ENCODE results near the gene LDB1.

Gene LDB1

DNA sequence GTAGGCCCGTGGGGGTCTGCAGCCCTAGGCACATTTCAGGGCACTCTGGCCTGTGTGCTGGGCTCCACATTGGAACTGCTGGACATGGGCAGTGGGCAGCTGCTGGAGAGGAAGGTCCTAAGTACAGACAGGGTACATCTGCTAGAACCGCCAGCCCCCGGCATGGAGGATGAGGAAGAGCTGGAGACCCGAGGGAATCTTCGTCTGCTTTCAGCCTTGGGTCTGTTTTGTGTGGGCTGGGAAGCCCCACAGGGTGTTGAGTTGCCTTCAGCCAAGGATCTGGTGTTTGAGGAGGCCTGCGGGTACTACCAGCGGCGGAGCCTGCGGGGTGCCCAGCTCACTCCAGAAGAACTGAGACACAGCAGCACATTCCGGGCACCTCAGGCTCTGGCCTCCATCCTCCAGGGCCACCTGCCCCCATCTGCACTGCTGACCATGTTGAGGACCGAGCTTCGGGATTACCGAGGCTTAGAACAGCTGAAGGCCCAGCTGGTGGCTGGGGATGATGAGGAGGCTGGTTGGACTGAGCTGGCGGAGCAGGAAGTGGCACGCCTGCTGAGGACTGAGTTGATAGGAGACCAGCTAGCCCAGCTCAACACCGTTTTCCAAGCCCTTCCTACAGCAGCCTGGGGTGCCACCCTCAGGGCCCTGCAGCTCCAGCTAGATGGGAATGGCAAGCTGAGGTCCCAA lies 53.6 kb downstream of the LDB1 start:
- H3K27me3 ChIP-seq (ENCODE audit: control insufficient read depth, insufficient read depth, low read length): peaks cover 6% of the 10 kb centered on the region
- H3K4me3 ChIP-seq (ENCODE audit: low read depth, low read length): peak overlapping the region; percentile 76
- peaks cover 4% of the 10 kb centered on the region for H3K4me1 ChIP-seq (ENCODE audit: control insufficient read depth, insufficient read depth, low read length)
- H3K9ac ChIP-seq (ENCODE audit: low read depth, low read length): no peak overlapping the region
- H3K9me3 ChIP-seq (ENCODE audit: control insufficient read depth, insufficient read depth, low read length): no peaks in the 10 kb centered on the region
- no peaks in the 10 kb centered on the region for H3K36me3 ChIP-seq (ENCODE audit: control insufficient read depth, insufficient read depth, low read length)

DNA sequence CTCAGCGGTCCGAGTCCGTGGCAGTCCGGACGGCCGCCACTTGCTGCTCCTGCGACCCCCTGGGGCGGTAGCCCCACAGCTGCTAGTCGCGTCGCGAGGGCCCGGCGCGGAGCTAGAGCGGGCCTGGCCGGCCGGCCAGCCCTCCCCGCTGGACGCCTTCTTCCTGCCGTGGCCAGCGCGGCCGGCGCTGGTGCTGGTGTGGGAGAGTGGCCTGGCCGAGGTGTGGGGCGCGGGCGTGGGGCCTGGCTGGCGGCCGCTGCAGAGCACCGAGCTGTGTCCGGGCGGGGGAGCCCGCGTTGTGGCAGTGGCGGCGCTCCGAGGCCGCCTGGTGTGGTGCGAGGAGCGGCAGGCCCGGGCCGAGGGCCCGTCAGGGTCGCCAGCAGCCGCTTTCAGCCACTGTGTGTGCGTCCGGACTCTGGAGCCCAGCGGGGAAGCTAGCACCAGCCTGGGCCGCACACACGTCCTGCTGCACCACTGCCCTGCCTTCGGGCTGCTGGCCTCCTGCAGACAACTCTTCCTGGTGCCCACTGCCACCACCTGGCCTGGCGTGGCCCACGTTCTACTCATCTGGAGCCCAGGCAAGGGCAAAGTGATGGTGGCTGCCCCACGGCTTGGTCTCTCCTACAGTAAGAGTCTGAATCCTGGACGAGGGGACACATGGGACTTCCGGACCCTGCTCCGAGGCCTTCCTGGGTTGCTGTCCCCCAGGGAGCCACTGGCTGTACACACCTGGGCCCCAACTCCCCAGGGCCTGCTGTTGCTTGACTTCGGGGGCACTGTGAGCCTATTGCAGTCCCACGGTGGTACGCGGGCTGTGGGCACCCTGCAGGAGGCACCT lies 54.4 kb downstream of the LDB1 start:
- Histone ChIP-seq H3K4me1 (ENCODE audit: control insufficient read depth, insufficient read depth, low read length) (peaks cover 4% of the 10 kb centered on the region), H3K27me3 (ENCODE audit: control insufficient read depth, insufficient read depth, low read length) (peaks cover 6% of the 10 kb centered on the region), H3K36me3 (ENCODE audit: control insufficient read depth, insufficient read depth, low read length) (no peaks in the 10 kb centered on the region), H3K4me3 (ENCODE audit: low read depth, low read length) (peak overlapping the region; percentile 76), H3K9me3 (ENCODE audit: control insufficient read depth, insufficient read depth, low read length) (no peaks in the 10 kb centered on the region), H3K9ac (ENCODE audit: low read depth, low read length) (peak overlapping the region; percentile 70)

DNA sequence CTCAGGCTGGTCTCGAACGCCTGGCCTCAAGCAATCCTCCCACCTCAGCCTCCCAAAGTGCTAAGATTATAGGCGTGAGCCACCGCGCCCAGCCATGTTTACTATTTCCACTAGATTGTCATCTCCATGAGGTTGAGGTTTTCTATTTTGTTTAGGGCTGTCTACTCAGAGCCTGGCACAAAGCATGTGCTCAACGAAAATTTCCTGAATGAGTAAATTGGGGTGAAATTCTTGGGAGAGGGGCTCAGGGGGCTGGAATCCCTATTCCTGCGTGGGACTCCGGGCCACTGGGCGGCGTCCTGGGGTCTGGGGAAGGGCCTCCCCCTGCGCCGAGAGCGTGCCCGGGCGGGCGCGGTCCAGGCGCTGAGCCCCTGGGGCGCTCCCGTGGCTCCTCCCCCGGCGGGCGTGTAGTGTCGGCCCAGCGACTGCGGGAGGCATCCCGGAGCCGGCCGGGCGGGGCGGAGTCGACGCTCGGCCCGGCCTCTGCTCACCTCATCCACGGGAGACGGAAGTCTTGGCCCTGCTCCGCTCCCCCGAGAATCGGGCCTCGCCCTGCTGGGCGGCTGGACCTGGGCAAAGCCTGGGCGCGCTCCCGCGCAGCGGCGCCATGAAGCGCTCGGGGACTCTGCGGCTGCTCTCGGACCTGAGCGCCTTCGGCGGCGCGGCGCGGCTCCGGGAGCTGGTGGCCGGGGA lies 55.2 kb downstream of the LDB1 start, which contains the start of gene HPS6:
Gene HPS6 (plus strand): TSS at position 482 of the 693 bp plus-strand sequence. CDS start 126 bp downstream, at position 608.
- Histone ChIP-seq H3K9ac (ENCODE audit: low read depth, low read length) (peak within 1 kb of the TSS; percentile 70), H3K4me3 (ENCODE audit: low read depth, low read length) (peak within 1 kb of the TSS; percentile 76), H3K36me3 (ENCODE audit: control insufficient read depth, insufficient read depth, low read length) (no peaks in the 10 kb centered on the region), H3K4me1 (ENCODE audit: control insufficient read depth, insufficient read depth, low read length) (peaks cover 4% of the 10 kb centered on the region), H3K9me3 (ENCODE audit: control insufficient read depth, insufficient read depth, low read length) (no peaks in the 10 kb centered on the region), H3K27me3 (ENCODE audit: control insufficient read depth, insufficient read depth, low read length) (peaks cover 6% of the 10 kb centered on the region)

DNA sequence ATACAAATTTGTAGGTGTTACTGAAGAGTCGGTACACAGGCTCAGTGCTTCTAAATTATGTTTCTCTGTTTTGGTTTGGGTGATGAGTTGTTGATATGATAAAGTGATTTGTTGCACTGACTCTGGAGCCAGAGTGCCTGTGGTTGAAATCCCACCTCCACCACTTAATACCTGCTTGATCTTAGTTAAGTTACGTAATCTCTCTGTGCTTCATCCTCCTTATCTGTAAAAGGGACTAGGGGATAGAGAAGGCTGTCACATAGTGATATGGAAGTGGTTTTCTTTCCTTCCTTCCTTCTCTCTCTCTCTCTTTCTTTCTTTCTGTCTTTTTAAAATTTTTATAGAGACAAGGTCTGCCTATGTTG lies 55.7 kb downstream of the LDB1 start:
- H3K9me3 ChIP-seq (ENCODE audit: control insufficient read depth, insufficient read depth, low read length): no peaks in the 10 kb centered on the region
- peaks cover 6% of the 10 kb centered on the region for H3K27me3 ChIP-seq (ENCODE audit: control insufficient read depth, insufficient read depth, low read length)
- H3K36me3 ChIP-seq (ENCODE audit: control insufficient read depth, insufficient read depth, low read length): no peaks in the 10 kb centered on the region
- peak overlapping the region; percentile 76 for H3K4me3 ChIP-seq (ENCODE audit: low read depth, low read length)
- peaks cover 4% of the 10 kb centered on the region for H3K4me1 ChIP-seq (ENCODE audit: control insufficient read depth, insufficient read depth, low read length)
- H3K9ac ChIP-seq (ENCODE audit: low read depth, low read length): no peak overlapping the region

DNA sequence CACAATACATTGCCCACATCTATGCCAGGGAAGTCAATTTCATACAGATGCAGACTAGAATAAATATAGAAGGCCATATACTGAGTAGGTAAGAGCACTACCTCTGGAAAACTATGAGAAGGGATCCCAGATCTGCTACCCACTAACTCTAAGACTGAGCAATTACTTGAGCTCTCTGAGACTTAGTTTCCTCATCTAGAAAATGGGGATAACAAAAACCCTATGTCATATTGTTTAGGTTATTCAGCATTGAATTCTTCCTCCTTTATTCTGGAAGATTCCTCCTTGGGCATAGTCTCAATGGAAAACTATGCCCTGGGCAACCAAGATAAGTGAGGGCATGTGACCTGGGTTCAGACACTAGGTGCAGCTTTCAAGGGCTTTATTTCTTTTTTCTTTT lies 60.2 kb downstream of the LDB1 start:
- H3K36me3 ChIP-seq (ENCODE audit: control insufficient read depth, insufficient read depth, low read length): no peaks in the 10 kb centered on the region
- no peak overlapping the region for H3K4me3 ChIP-seq (ENCODE audit: low read depth, low read length)
- H3K27me3 ChIP-seq (ENCODE audit: control insufficient read depth, insufficient read depth, low read length): peaks cover 6% of the 10 kb centered on the region
- no peaks in the 10 kb centered on the region for H3K9me3 ChIP-seq (ENCODE audit: control insufficient read depth, insufficient read depth, low read length)
- peaks cover 4% of the 10 kb centered on the region for H3K4me1 ChIP-seq (ENCODE audit: control insufficient read depth, insufficient read depth, low read length)
- H3K9ac ChIP-seq (ENCODE audit: low read depth, low read length): no peak overlapping the region

All from iPS-15b (cell line).